VCaP (cell line): Measurements from ENCODE around the gene VDAC2.

Experiments
- H3K27ac ChIP-seq: fragments of 450-650 bp; 2 replicates; pipeline ENCODE4 v1.5.1; 2017
- TF ChIP-seq, protein P1 (sequence below): fragments of 450-650 bp; conservative IDR thresholded peaks from 2 replicates; pipeline ENCODE4 v1.5.1; 2017; ENCODE audit warnings: mild to moderate bottlenecking, moderate library complexity

Gene VDAC2

DNA sequence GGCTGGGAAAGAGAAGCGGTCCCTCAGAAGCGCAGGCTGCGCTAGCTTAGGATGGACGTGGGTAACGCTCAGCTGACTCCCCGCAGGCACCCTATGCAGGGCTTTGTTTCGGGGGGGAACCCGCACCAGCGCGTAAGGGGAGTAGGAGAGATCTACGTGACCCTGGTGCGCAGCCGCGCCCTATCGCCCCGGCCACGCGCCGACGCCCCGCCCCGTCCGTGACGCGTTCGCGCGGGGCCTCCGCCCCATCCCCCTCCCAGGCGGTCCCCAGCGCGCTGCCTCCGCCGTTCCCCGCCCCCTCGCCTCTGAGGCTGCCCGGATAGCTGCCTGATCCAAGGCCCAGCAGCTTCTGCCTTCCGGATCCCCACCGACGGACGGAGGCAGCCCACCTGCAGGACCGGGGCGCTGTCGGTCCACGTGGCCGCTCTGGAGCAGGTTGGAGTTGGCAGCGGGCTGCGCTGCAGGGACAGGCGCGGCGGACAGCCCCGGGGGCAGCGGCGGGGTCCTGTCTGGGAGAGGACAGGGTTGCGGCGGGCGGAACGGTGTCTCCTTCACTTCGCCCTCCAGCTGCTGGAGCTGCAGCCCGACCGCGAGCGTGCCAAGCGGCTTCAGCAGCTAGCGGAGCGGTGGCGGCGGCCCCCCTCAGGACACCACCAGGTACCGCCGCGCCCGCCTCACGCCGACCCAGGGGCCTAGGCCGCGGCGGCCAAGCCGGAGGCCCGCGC is at the start of gene VDAC2:
Gene VDAC2, plus strand, starts transcription at position 515 of the 725 bp plus-strand sequence. CDS start 363 bp downstream, outside the sequence.
- peak within 1 kb of the TSS; percentile 98 for H3K27ac ChIP-seq
- TF ChIP-seq, protein P1, sequence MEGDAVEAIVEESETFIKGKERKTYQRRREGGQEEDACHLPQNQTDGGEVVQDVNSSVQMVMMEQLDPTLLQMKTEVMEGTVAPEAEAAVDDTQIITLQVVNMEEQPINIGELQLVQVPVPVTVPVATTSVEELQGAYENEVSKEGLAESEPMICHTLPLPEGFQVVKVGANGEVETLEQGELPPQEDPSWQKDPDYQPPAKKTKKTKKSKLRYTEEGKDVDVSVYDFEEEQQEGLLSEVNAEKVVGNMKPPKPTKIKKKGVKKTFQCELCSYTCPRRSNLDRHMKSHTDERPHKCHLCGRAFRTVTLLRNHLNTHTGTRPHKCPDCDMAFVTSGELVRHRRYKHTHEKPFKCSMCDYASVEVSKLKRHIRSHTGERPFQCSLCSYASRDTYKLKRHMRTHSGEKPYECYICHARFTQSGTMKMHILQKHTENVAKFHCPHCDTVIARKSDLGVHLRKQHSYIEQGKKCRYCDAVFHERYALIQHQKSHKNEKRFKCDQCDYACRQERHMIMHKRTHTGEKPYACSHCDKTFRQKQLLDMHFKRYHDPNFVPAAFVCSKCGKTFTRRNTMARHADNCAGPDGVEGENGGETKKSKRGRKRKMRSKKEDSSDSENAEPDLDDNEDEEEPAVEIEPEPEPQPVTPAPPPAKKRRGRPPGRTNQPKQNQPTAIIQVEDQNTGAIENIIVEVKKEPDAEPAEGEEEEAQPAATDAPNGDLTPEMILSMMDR = no peak

DNA sequence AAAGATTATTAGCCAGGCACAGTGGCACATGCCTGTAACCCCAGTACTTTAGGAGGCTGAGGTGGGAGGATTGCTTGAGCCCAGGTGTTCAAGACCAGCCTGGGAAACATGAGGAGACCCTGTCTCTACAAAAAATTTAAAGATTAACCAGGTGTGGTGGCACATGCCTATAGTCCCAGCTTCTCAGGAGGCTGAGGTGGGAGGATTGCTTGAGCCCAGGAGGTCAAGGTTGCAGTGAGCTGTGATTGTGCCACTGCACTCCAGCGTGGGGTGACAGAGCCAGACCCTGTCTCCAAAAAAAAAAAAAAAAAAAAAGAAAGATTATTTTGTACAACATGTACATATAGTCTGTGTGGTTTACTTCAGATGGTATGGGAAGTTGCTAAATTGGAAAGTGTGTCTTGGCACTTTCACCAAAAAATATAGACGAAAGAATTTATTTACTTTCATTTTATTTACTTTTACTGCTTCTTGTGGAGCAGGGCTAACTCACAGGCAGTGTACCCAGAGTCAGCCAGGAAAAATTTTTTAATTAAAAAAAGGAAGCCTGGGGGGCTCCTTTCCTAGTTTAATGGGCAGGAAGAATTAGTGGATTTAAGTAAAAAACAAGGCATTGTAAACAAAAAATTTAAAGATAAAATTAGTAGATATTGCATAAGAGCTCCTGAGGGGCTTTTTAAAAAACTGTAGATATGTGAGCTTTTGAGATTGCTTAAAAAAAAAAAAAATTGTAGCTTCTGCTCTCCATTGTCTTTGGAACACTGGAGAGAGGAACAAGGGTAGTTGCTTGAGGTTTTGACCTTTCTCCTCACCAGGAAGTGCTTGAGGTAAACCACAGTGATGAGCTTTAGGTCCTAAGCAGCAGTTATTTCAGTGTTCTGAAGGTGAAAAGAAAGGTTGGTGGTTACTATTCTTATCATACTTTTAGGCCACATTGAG is 44.6 kb upstream of the VDAC2 start:
- peak overlapping the region; percentile 25; the same call in 1 of the 2 replicates for H3K27ac ChIP-seq
- TF ChIP-seq, protein P1 = no peak

- TF ChIP-seq, protein P1 = no peak
- peak overlapping the region; percentile 25; the same call in 1 of the 2 replicates for H3K27ac ChIP-seq
Observed at GRCh38 chr10:75166623-75166972, 44.0 kb upstream of the VDAC2 start.

- TF ChIP-seq, protein P1 = no peak
- H3K27ac ChIP-seq = no peak overlapping the region
Observed at GRCh38 chr10:75168275-75168674, 42.3 kb upstream of the VDAC2 start.

DNA sequence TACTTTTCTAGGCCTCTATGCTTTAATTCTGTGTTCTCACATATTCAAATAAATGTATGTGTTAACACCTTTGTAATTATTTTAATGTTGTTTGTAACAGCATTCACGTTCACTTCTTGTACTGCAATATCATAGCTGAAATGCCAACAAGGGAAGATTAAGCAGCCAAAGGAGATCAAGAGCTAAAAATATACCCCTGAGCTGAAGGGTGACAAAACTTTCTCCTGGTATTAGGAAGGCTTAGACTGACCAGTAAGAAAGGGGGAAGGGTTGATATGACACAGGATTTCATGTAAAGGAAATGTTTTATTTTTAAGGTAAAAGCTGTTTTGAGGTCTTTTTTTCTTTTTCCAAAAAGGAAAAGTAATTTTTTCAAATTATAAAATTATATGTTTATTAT is 40.4 kb upstream of the VDAC2 start:
- TF ChIP-seq, protein P1 = no peak
- no peak overlapping the region for H3K27ac ChIP-seq

GRCh38 chr10:75175046-75175445 is 35.5 kb upstream of the VDAC2 start:
- no peak overlapping the region for H3K27ac ChIP-seq

GRCh38 chr10:75176046-75176445 is 34.5 kb upstream of the VDAC2 start:
- TF ChIP-seq, protein P1 = no peak
- no peak overlapping the region for H3K27ac ChIP-seq

More at GRCh38 chr10:75175046-75175445, 35.5 kb upstream of the VDAC2 start:
- TF ChIP-seq, protein P1 = no peak
